Measurements from ENCODE around the gene FANCM.

Gene FANCM

GRCh38 chr14:45091710-45092109 lies 44.0 kb upstream of the FANCM start:
- H3K4me3 ChIP-seq (ENCODE audit: low read depth, low read length): no peak overlapping the region
- peaks cover 25 to 33% of the 10 kb centered on the region in 2 experiments for H3K36me3 ChIP-seq (ENCODE audit: control insufficient read depth in 2 of 2, insufficient read depth in 1 of 2, low read length in 2 of 2)
- no peak overlapping the region for H3K27ac ChIP-seq (ENCODE audit: extremely low read depth, low read depth, low read length)
- POLR2A ChIA-PET: interaction anchor here (0.7 kb wide), 1 partner anchor 55 kb away, joined by 9 read pairs; no protein-coding TSS in a partner anchor
- CTCF ChIA-PET: interaction anchor here (0.6 kb wide), 1 partner anchor 58 kb away, joined by 3 read pairs; no protein-coding TSS in a partner anchor
- no peaks in the 10 kb centered on the region for H3K9me3 ChIP-seq (ENCODE audit: control insufficient read depth, insufficient read depth, low read depth, low read length)
- H3K4me1 ChIP-seq (ENCODE audit: control insufficient read depth, insufficient read depth, low read length): peaks cover 21% of the 10 kb centered on the region
- TF ChIP-seq SALL2 (tag by site-specific recombination; IDR thresholded peaks at IDR 0.05; ENCODE audit: borderline replicate concordance) (no peak), ZFHX2 (tag by site-specific recombination; conservative IDR thresholded peaks at IDR 0.05) (no peak)

GRCh38 chr14:45094275-45094674 lies 41.5 kb upstream of the FANCM start:
- peaks cover 42 to 57% of the 10 kb centered on the region in 2 experiments for H3K36me3 ChIP-seq (ENCODE audit: control insufficient read depth in 2 of 2, insufficient read depth in 1 of 2, low read length in 2 of 2)
- POLR2A ChIA-PET: interaction anchor here (0.6 kb wide), 1 partner anchor 134 kb away, joined by 3 read pairs; no protein-coding TSS in a partner anchor

DNA sequence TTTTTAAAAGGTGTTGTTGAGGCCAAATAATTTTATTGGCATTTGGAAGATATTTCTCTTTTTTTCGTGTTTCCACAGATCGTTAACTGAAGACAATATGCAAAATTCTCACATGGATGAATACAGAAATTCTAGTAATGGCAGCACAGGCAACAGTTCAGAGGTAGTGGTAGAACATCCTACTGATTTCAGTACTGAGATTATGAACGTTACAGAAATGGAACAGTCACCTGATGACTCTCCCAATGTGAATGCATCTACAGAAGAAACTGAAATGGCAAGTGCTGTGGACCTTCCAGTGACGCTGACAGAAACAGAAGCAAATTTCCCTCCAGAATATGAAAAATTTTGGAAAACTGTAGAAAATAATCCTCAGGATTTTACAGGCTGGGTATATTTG lies 40.6 kb upstream of the FANCM start:
- TF ChIP-seq SETDB1 (IDR thresholded peaks at IDR 0.05; ENCODE audit: insufficient read length, low read length): peak; percentile 15
- no peak for TF ChIP-seq KLF17 (tag by site-specific recombination; IDR thresholded peaks at IDR 0.05)
- TF ChIP-seq ZNF266 (tag by site-specific recombination; IDR thresholded peaks at IDR 0.05; ENCODE audit: low read depth): no peak
- H3K9me3 ChIP-seq (ENCODE audit: control insufficient read depth, insufficient read depth, low read depth, low read length): no peaks in the 10 kb centered on the region
- POLR2A ChIA-PET: no interaction called here
- peaks cover 6% of the 10 kb centered on the region for H3K4me1 ChIP-seq (ENCODE audit: control insufficient read depth, insufficient read depth, low read length)
- peaks cover 51 to 63% of the 10 kb centered on the region in 2 experiments for H3K36me3 ChIP-seq (ENCODE audit: control insufficient read depth in 2 of 2, insufficient read depth in 1 of 2, low read length in 2 of 2)
- no peak overlapping the region for H3K27ac ChIP-seq (ENCODE audit: extremely low read depth, low read depth, low read length)
- H3K4me3 ChIP-seq (ENCODE audit: low read depth, low read length): no peak overlapping the region
- CTCF ChIA-PET: no interaction called here

More at GRCh38 chr14:45094275-45094674, 41.5 kb upstream of the FANCM start:
- TF ChIP-seq ZNF664 (tag by site-specific recombination; IDR thresholded peaks at IDR 0.05) (0 out of 2 replicates have a peak, but pooled peaks have one; percentile 2), ZNF175 (tag by site-specific recombination; IDR thresholded peaks at IDR 0.05) (no peak)
- Histone ChIP-seq H3K9me3 (ENCODE audit: control insufficient read depth, insufficient read depth, low read depth, low read length) (no peaks in the 10 kb centered on the region), H3K27ac (ENCODE audit: extremely low read depth, low read depth, low read length) (no peak overlapping the region), H3K4me3 (ENCODE audit: low read depth, low read length) (no peak overlapping the region), H3K4me1 (ENCODE audit: control insufficient read depth, insufficient read depth, low read length) (peaks cover 15% of the 10 kb centered on the region)
- CTCF ChIA-PET: no interaction called here

- CTCF ChIA-PET: no interaction called here
- Histone ChIP-seq H3K36me3 (ENCODE audit: control insufficient read depth in 2 of 2, insufficient read depth in 1 of 2, low read length in 2 of 2) (peaks cover 62 to 70% of the 10 kb centered on the region in 2 experiments), H3K9me3 (ENCODE audit: control insufficient read depth, insufficient read depth, low read depth, low read length) (no peaks in the 10 kb centered on the region), H3K4me1 (ENCODE audit: control insufficient read depth, insufficient read depth, low read length) (no peaks in the 10 kb centered on the region; the same call in 1 of the 2 replicates), H3K4me3 (ENCODE audit: low read depth, low read length) (no peak overlapping the region), H3K27ac (ENCODE audit: extremely low read depth, low read depth, low read length) (no peak overlapping the region)
- POLR2A ChIA-PET: interaction anchor here (0.7 kb wide), 1 partner anchor 136 kb away, joined by 5 read pairs; no protein-coding TSS in a partner anchor
- no peak for TF ChIP-seq ZFP69B (tag by site-specific recombination; IDR thresholded peaks at IDR 0.05)
- TF ChIP-seq, protein P1, sequence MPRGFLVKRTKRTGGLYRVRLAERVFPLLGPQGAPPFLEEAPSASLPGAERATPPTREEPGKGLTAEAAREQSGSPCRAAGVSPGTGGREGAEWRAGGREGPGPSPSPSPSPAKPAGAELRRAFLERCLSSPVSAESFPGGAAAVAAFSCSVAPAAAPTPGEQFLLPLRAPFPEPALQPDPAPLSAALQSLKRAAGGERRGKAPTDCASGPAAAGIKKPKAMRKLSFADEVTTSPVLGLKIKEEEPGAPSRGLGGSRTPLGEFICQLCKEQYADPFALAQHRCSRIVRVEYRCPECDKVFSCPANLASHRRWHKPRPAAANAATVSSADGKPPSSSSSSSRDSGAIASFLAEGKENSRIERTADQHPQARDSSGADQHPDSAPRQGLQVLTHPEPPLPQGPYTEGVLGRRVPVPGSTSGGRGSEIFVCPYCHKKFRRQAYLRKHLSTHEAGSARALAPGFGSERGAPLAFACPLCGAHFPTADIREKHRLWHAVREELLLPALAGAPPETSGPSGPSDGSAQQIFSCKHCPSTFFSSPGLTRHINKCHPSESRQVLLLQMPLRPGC (tag by site-specific recombination; IDR thresholded peaks at IDR 0.05): no peak
- TF ChIP-seq PRDM2 (tag by site-specific recombination; IDR thresholded peaks at IDR 0.05; ENCODE audit: borderline replicate concordance): no peak
- TF ChIP-seq REPIN1 (tag by site-specific recombination; IDR thresholded peaks at IDR 0.05; ENCODE audit: low read depth): no peak
- TF ChIP-seq ZNF747 (tag by site-specific recombination; IDR thresholded peaks at IDR 0.05): no peak
- no peak for TF ChIP-seq ZNF558 (tag by site-specific recombination; IDR thresholded peaks at IDR 0.05)
- no peak for TF ChIP-seq ZNF138 (tag by site-specific recombination; IDR thresholded peaks at IDR 0.05; ENCODE audit: borderline replicate concordance)
- no peak for TF ChIP-seq ZNF157 (tag by site-specific recombination; IDR thresholded peaks at IDR 0.05)
- no peak for TF ChIP-seq ZNF132 (tag by site-specific recombination; IDR thresholded peaks at IDR 0.05; ENCODE audit: borderline replicate concordance)
- no peak for TF ChIP-seq ZNF26 (tag by site-specific recombination; IDR thresholded peaks at IDR 0.05)
- no peak for TF ChIP-seq ZNF571 (tag by site-specific recombination; IDR thresholded peaks at IDR 0.05)
These were observed 39.5 kb upstream of the FANCM start for GRCh38 chr14:45096218-45096617.

Measured in HEK293 (cell line).